Prostate gland (tissue), 2 donors: ENCODE results near the gene STAT5B.

ENCODE experiments used
- CTCF ChIP-seq, 4 experiments: fragments of 200-600 bp in 2 of 4; fragments of 450-650 bp in 2 of 4; sonication (generic) in 2 of 4; IDR thresholded peaks; 1 replicate in 3 of 4; 2 replicates in 1 of 4; pipeline ENCODE4 v1.5.1; 2016 to 2019; ENCODE audit warnings: antibody characterized with exemption in 4 of 4, mild to moderate bottlenecking in 2 of 4, moderate library complexity in 2 of 4
- POLR2AphosphoS5 ChIP-seq: sonication (generic); formaldehyde crosslinking; IDR thresholded peaks from one replicate; pipeline ENCODE4 v1.6.1; 2017; ENCODE audit warnings: antibody characterized with exemption

GRCh38 chr17:42312285-42313130, 36.3 kb upstream of the STAT5B start:
- TF ChIP-seq CTCF (IDR thresholded peaks at IDR 0.05) (peak; percentile 24 to 75 (median 64)), POLR2AphosphoS5 (peak; percentile 52)
